CD4-positive, CD25-positive, alpha-beta regulatory T cell (primary cell): ENCODE results near the gene ARHGAP25. TPM values are rescaled to one million over a fixed set of nuclear protein-coding genes. Genes with fewer than 3 reads are reported as not detected.

Source experiments
- ATAC-seq, 2 donors: fragments of 150-1000 bp; cut with Tn5 transposase; one replicate each; pipeline ENCODE4 v1.10.0; 2021; ENCODE audit warnings: low read depth in 2 of 2, moderate number of reproducible peaks in 2 of 2, moderate library complexity in 1 of 2
- DNase-seq, 3 donors: peaks; one replicate each; pipeline versions ENCODE4 v3.0.0 to v3.0.0-alpha.2; 2012 to 2022; ENCODE audit warnings: mixed read lengths in 1 of 3
- H3K27ac ChIP-seq: one replicate; pipeline ENCODE4 v1.7.0; 2013; ENCODE audit warnings: mild to moderate bottlenecking, low read length; ENCODE audit not compliant: insufficient read depth, poor library complexity, severe bottlenecking
- H3K27me3 ChIP-seq: one replicate; pipeline ENCODE4 v1.7.0; 2013; ENCODE audit warnings: low read length; ENCODE audit not compliant: control insufficient read depth, insufficient read depth
- H3K36me3 ChIP-seq: one replicate; pipeline ENCODE4 v1.7.0; 2013; ENCODE audit warnings: mild to moderate bottlenecking, low read length, moderate library complexity; ENCODE audit not compliant: control insufficient read depth, insufficient read depth
- H3K4me1 ChIP-seq: 2 replicates; pipeline ENCODE4 v1.7.0; 2013; ENCODE audit warnings: mild to moderate bottlenecking, low read length; ENCODE audit not compliant: insufficient read depth, control insufficient read depth, poor library complexity, severe bottlenecking
- H3K4me3 ChIP-seq: one replicate; pipeline ENCODE4 v1.7.0; 2013; ENCODE audit warnings: low read depth, mild to moderate bottlenecking, low read length, moderate library complexity
- H3K9me3 ChIP-seq, 2 experiments: 1 replicate in 1 of 2; 2 replicates in 1 of 2; pipeline ENCODE4 v1.7.0; 2013; ENCODE audit warnings: low read length in 2 of 2, mild to moderate bottlenecking in 1 of 2, moderate library complexity in 1 of 2; ENCODE audit not compliant: control insufficient read depth in 2 of 2
- H3K27ac Mint-ChIP-seq, 3 donors: one replicate each; pipeline ENCODE4 v1.8.0; 2020 to 2022; ENCODE audit warnings: mild to moderate bottlenecking in 3 of 3, mixed read lengths in 3 of 3, moderate library complexity in 2 of 3
- H3K27me3 Mint-ChIP-seq: one replicate; pipeline ENCODE4 v1.8.0; 2022; ENCODE audit warnings: mild to moderate bottlenecking, mixed read lengths
- H3K36me3 Mint-ChIP-seq: one replicate; pipeline ENCODE4 v1.8.0; 2020; ENCODE audit warnings: mixed read lengths
- H3K4me1 Mint-ChIP-seq, 4 donors: one replicate each; pipeline ENCODE4 v1.8.0; 2020 to 2022; ENCODE audit warnings: mixed read lengths in 4 of 4, mild to moderate bottlenecking in 1 of 4
- H3K4me3 Mint-ChIP-seq, 4 donors: one replicate each; pipeline ENCODE4 v1.8.0; 2020 to 2022; ENCODE audit warnings: mild to moderate bottlenecking in 4 of 4, mixed read lengths in 4 of 4, moderate library complexity in 3 of 4
- H3K9me3 Mint-ChIP-seq, 7 donors: one replicate each; pipeline ENCODE4 v1.8.0; 2020 to 2022; ENCODE audit warnings: mixed read lengths in 7 of 7, mild to moderate bottlenecking in 3 of 7, moderate library complexity in 2 of 7
- polyA plus RNA-seq, 4 donors: library from polyadenylated mRNA; unstranded; fragments of 300-500 nt; fragmentation: Illumina TruSeq; gene quantifications; one replicate each; pipeline ENCODE4 v1.2.3, GENCODE V29; 2021
- total RNA-seq: library from RNA; stranded (reverse); gene quantifications from one replicate; pipeline ENCODE4 v1.2.3, GENCODE V29; 2022

ARHGAP25 gene
- total and polyA plus RNA-seq, 5 donors from 2014 or later, result 97.8 to 148 (median 135) TPM

DNA sequence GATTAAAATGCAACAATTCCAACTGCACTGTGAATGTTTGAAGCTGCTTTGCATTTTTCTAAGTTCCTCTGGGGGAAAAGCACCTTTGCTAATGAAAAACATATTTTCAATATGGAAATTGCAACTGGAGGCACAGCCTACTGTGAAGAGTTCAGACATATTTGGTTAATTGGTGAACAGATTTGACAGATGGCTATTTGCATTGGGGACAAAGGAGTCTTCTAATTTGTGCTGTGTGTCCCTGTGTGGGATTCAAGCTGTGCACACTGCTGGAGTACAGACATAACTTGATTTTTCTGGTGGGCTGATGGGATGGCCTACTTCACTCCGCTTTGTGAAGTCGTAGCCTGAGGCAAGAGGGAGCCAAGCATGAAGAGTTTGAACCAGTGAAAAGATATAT, 40.7 kb upstream of the ARHGAP25 start:
- Histone ChIP-seq H3K4me1 (peaks cover 11% of the 10 kb centered on the region), H3K9me3 (no peaks in the 10 kb centered on the region), H3K36me3 (no peaks in the 10 kb centered on the region), H3K27ac (no peak overlapping the region), H3K4me3 (no peak overlapping the region), H3K27me3 (peaks cover 3% of the 10 kb centered on the region)
- DNase-seq (no peak), ATAC-seq (no peak)
- Mint-ChIP-seq H3K36me3 (peaks cover 7% of the 10 kb centered on the region), H3K4me3 (no peak overlapping the region), H3K27me3 (peaks cover 26% of the 10 kb centered on the region), H3K9me3 (peaks cover 0 to 4% (median 2%) of the 10 kb centered on the region in 7 donors), H3K27ac (no peak overlapping the region), H3K4me1 (peaks cover 7 to 14% (median 10%) of the 10 kb centered on the region in 4 donors)

DNA sequence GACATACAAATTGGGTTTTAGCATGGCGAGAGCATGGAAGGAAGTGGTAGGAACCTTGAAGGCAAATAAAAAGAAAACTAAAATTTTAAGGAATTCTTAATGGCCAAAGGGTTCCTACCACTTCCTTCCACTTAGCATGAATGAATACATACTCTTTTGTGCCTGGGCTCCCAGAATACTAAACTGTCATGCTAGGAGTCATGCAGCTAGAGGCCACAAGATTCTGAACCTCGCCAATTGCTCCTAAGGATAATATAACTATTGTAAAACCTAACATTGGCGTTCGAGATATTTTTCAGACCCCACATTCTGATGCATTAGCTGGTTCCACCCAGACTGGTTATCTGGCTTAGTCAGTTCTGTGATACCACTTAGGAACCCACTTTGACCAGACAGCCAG, 38.6 kb upstream of the ARHGAP25 start:
- no peak for DNase-seq
- no peak overlapping the region for H3K27ac ChIP-seq
- ATAC-seq, result no peak
- peaks cover 13% of the 10 kb centered on the region for H3K36me3 Mint-ChIP-seq
- no peaks in the 10 kb centered on the region for H3K36me3 ChIP-seq
- H3K27ac Mint-ChIP-seq, result no peak overlapping the region
- no peaks in the 10 kb centered on the region for H3K4me1 ChIP-seq
- no peak overlapping the region for H3K4me3 Mint-ChIP-seq
- peaks cover 0 to 9% (median under 1%) of the 10 kb centered on the region in 4 donors for H3K4me1 Mint-ChIP-seq
- H3K9me3 Mint-ChIP-seq, result peaks cover 0 to 8% (median 2%) of the 10 kb centered on the region in 7 donors
- peaks cover 26% of the 10 kb centered on the region for H3K27me3 Mint-ChIP-seq
- no peaks in the 10 kb centered on the region for H3K9me3 ChIP-seq
- no peak overlapping the region for H3K4me3 ChIP-seq
- peaks cover 3% of the 10 kb centered on the region for H3K27me3 ChIP-seq

DNA sequence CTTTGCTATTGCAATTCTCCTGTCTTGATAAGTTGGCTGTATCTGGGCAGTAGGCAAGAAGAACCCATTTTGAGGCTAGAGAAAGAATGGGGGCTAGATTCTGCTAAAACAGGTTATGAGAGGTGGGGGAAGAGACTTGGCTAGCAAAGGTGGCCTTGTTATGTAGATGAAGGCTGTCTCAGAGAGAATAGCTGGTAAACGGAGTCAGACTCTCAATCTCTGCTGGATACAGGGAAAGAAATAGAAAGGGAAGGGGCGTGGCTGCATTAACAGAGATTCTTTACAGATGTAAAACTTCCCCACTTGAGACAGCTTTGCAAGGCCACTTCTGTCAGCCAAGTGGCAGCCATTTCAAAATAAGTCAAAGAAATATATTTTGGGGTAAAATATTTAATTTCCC, 38.1 kb upstream of the ARHGAP25 start:
- H3K27me3 ChIP-seq, result peaks cover 3% of the 10 kb centered on the region
- no peak overlapping the region for H3K4me3 Mint-ChIP-seq

DNA sequence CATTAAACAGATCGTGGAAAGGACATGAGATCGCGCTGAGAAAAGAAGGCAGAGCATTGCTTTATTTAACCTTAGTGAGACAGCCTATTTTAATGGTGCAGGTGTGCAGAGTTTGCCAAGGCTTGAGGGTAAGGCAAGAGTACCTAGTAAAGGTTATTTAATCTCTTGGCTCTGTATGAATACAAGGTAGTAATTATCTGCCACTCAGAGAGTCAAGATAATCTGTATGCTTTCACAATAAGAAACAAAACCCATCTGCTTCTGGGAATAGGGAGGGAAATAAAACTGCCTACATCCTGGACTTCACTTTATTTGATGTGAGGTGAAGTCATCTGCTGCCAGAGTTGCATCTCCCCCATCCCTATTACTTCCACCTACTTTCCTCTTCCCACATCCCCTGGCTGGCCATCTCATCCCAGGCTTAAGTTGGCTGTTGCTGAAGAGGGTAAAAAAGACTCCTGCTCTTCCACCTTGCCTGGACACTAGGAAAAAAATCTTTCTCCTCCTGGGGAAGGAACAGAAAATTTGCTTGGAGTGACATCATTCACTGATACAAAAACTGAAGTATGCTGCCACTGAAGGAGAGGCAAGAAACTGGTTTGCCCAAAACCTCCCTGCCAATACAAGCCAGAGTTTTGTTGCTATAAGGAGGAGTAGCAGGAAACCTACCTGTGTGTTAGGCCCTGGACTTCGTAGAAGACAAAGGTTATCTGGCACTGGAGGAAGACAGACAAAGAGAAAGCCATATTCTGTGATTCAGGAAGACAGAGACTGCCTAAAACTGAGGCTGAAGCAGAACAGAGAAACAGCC, 35.8 kb upstream of the ARHGAP25 start:
- DNase-seq (no peak), ATAC-seq (no peak)
- Mint-ChIP-seq H3K27me3 (peaks cover 17% of the 10 kb centered on the region), H3K27ac (peak overlapping the region in 1 of 3 donors; percentile 57), H3K4me3 (no peak overlapping the region), H3K36me3 (peaks cover 6% of the 10 kb centered on the region), H3K4me1 (peaks cover 7 to 13% (median 12%) of the 10 kb centered on the region in 4 donors), H3K9me3 (peaks cover 0 to 8% (median 2%) of the 10 kb centered on the region in 7 donors)
- Histone ChIP-seq H3K4me1 (peaks cover 10% of the 10 kb centered on the region), H3K9me3 (no peaks in the 10 kb centered on the region), H3K27me3 (peaks cover 3% of the 10 kb centered on the region), H3K27ac (no peak overlapping the region), H3K4me3 (no peak overlapping the region), H3K36me3 (no peaks in the 10 kb centered on the region)

More for the DNA sequence above, 38.1 kb upstream of the ARHGAP25 start:
- peaks cover 0 to 9% (median under 1%) of the 10 kb centered on the region in 4 donors for H3K4me1 Mint-ChIP-seq
- DNase-seq (no peak), ATAC-seq (no peak)
- H3K36me3 Mint-ChIP-seq, result peaks cover 12% of the 10 kb centered on the region
- Histone ChIP-seq H3K27ac (no peak overlapping the region), H3K36me3 (no peaks in the 10 kb centered on the region), H3K4me1 (peaks cover 3% of the 10 kb centered on the region), H3K9me3 (no peaks in the 10 kb centered on the region), H3K4me3 (no peak overlapping the region)
- H3K27ac Mint-ChIP-seq, result no peak overlapping the region
- H3K27me3 Mint-ChIP-seq, result peaks cover 25% of the 10 kb centered on the region
- H3K9me3 Mint-ChIP-seq, result peaks cover 0 to 8% (median 2%) of the 10 kb centered on the region in 7 donors

DNA sequence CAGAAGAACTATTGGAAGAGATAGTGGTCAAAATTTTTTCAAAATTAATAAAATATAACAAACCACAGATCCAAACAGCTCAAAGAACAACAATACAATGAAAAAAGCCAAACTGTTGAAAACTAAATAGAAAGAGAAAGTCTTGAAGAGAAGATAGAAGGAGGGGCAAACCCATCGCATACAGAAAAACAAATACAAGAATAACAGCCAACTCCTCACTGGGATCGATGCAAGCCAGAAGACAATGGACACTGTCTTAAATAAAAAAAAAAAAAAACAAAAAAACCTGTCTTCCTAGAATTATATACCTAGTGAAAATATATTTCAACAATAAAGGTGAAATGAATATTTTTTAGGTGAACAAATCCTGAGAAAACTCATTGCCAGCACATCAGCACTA, 34.1 kb upstream of the ARHGAP25 start:
- Mint-ChIP-seq H3K27me3 (peaks cover 12% of the 10 kb centered on the region), H3K4me1 (peaks cover 7 to 13% (median 12%) of the 10 kb centered on the region in 4 donors), H3K4me3 (no peak overlapping the region), H3K9me3 (peaks cover 0 to 8% (median 2%) of the 10 kb centered on the region in 7 donors), H3K27ac (no peak overlapping the region), H3K36me3 (peaks cover 6% of the 10 kb centered on the region)
- ATAC-seq (no peak), DNase-seq (no peak)
- H3K36me3 ChIP-seq, result no peaks in the 10 kb centered on the region
- H3K4me3 ChIP-seq, result no peak overlapping the region
- peaks cover 3% of the 10 kb centered on the region for H3K27me3 ChIP-seq
- H3K4me1 ChIP-seq, result peaks cover 10% of the 10 kb centered on the region
- no peaks in the 10 kb centered on the region for H3K9me3 ChIP-seq
- no peak overlapping the region for H3K27ac ChIP-seq

DNA sequence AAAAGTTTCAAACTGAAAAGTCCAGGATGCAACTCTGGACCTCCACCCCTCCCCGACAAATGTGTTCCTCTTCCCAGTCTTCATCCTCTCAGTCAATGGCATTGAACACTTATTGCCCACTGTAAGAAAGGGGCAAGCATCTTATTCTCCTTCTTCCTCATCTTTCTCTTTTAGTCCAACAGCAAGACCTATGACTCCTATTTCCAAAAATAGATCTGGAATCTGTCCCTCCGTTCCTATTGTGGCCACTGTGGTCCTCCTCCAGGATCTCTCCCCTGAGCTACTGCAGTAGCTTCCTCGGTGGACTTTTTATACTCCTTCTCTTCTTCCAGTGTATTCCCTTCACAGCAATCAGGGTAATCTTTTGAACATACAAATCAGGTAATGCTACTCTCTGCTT, 28.0 kb upstream of the ARHGAP25 start:
- Mint-ChIP-seq H3K36me3 (no peaks in the 10 kb centered on the region), H3K9me3 (no peaks in the 10 kb centered on the region), H3K27me3 (peaks cover 9% of the 10 kb centered on the region), H3K4me3 (no peak overlapping the region), H3K27ac (no peak overlapping the region), H3K4me1 (peaks cover 7 to 24% (median 19%) of the 10 kb centered on the region in 4 donors)
- Histone ChIP-seq H3K27me3 (no peaks in the 10 kb centered on the region), H3K4me3 (no peak overlapping the region), H3K4me1 (peaks cover 6% of the 10 kb centered on the region), H3K27ac (no peak overlapping the region), H3K9me3 (no peaks in the 10 kb centered on the region), H3K36me3 (no peaks in the 10 kb centered on the region)
- DNase-seq (no peak), ATAC-seq (no peak)

DNA sequence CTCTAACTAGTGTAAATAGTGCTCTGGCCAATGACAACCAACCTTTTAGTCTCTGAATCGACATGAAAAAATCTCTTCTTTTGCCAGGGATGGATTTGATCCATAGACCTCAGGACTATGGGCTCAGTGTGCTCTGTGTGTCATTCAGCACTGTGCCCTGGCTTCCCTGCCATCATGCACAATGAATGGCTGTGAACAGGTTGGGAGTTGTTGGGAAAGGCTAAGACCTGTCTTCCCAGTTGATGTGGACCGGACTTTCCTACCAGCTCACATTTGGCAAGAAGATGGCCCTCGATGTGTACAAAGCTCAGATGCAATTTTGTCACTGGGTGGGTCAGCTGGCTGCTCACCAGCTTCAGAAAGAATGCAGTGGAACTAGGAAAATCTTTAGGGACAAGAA, 26.0 kb upstream of the ARHGAP25 start:
- no peak overlapping the region for H3K27ac ChIP-seq
- Mint-ChIP-seq H3K9me3 (no peaks in the 10 kb centered on the region), H3K27me3 (peaks cover 9% of the 10 kb centered on the region), H3K4me3 (no peak overlapping the region), H3K36me3 (no peaks in the 10 kb centered on the region), H3K27ac (no peak overlapping the region), H3K4me1 (peaks cover 0 to 20% (median 13%) of the 10 kb centered on the region in 4 donors)
- no peaks in the 10 kb centered on the region for H3K36me3 ChIP-seq
- DNase-seq, result no peak
- H3K4me1 ChIP-seq, result no peaks in the 10 kb centered on the region
- H3K27me3 ChIP-seq, result no peaks in the 10 kb centered on the region
- ATAC-seq, result no peak
- H3K9me3 ChIP-seq, result no peaks in the 10 kb centered on the region
- no peak overlapping the region for H3K4me3 ChIP-seq
